Thyroid gland (tissue), 4 donors: ENCODE data around the gene CHGA. TPM values are rescaled to one million over a fixed set of nuclear protein-coding genes. Genes with fewer than 3 reads are reported as not detected.

Experiments
- DNase-seq, 2 donors: peaks; one replicate each; pipeline ENCODE4 v3.0.0-alpha.2; 2019
- H3K27ac ChIP-seq, 3 donors: fragments of 200-600 bp; sonication (generic); 1 replicate in 2 of 3; 2 replicates in 1 of 3; pipeline ENCODE4 v1.5.1; 2016 to 2019; ENCODE audit warnings: mild to moderate bottlenecking in 1 of 3, moderate library complexity in 1 of 3
- H3K27me3 ChIP-seq: fragments of 200-600 bp; sonication (generic); one replicate; pipeline ENCODE4 v1.5.1; 2019
- H3K36me3 ChIP-seq, 2 donors: fragments of 200-600 bp; sonication (generic); one replicate each; pipeline ENCODE4 v1.5.1; 2016 to 2019
- H3K4me1 ChIP-seq, 2 donors: fragments of 200-600 bp; sonication (generic); one replicate each; pipeline ENCODE4 v1.5.1; 2017 to 2019
- H3K4me3 ChIP-seq, 3 donors: fragments of 200-600 bp; sonication (generic); replicated peaks in 1 of 3; 1 replicate in 2 of 3; 2 replicates in 1 of 3; pipeline ENCODE4 v1.5.1; 2016; ENCODE audit warnings: mild to moderate bottlenecking in 1 of 3
- H3K9me3 ChIP-seq: fragments of 200-600 bp; sonication (generic); one replicate; pipeline ENCODE4 v1.5.1; 2017
- CTCF ChIP-seq, 6 experiments: fragments of 200-600 bp in 3 of 6; fragments of 450-650 bp in 3 of 6; sonication (generic) in 3 of 6; IDR thresholded peaks; one replicate each; pipeline ENCODE4 v1.5.1; 2016 to 2019; ENCODE audit warnings: antibody characterized with exemption in 6 of 6, mild to moderate bottlenecking in 2 of 6, inconsistent platforms in 1 of 6, moderate library complexity in 1 of 6
- POLR2A ChIP-seq, 2 donors: fragments of 450-650 bp; IDR thresholded peaks; one replicate each; pipeline ENCODE4 v1.6.1; 2017; ENCODE audit warnings: antibody characterized with exemption in 2 of 2, mild to moderate bottlenecking in 2 of 2, moderate library complexity in 1 of 2
- WGBS, 2 donors: methylation state at CpG; one replicate each; pipeline ENCODE4 v1.1.5; 2017; 5-methylcytosine and 5-hydroxymethylcytosine counted together
- intact Hi-C: fragments of 100-400 bp; cut with DNase I; formaldehyde crosslinking; loops from one replicate; pipeline ENCODE4 v1.15.1; 2023
- total RNA-seq, 4 donors: library from RNA; depleted of rRNA; stranded (reverse); fragments of >200 nt; gene quantifications; one replicate each; pipeline ENCODE4 v1.2.3, GENCODE V29; 2016

The CHGA gene
- total RNA-seq, 4 donors from 2014 or later: 0.54 to 9.6 (median 1.5) TPM

GRCh38 chr14:92946847-92947545 lies 24.0 kb downstream of the CHGA start:
- no peaks in the 10 kb centered on the region for H3K4me1 ChIP-seq
- DNase-seq: no peak
- peaks cover 5 to 11% of the 10 kb centered on the region in 2 donors for H3K36me3 ChIP-seq
- no peak for TF ChIP-seq POLR2A (IDR thresholded peaks at IDR 0.05)
- no peak for TF ChIP-seq CTCF (IDR thresholded peaks at IDR 0.05)
- H3K9me3 ChIP-seq: no peaks in the 10 kb centered on the region
- no peaks in the 10 kb centered on the region for H3K27me3 ChIP-seq
- H3K27ac ChIP-seq: no peak overlapping the region
- 93 to 96% methylated on average over 10 to 12 of the region's 12 CpGs for WGBS, 2 donors
- no peak overlapping the region for H3K4me3 ChIP-seq
- intact Hi-C loops: no loop called here

GRCh38 chr14:92948647-92949046 lies 25.7 kb downstream of the CHGA start:
- no peak overlapping the region for H3K4me3 ChIP-seq
- intact Hi-C loops: no loop called here
- 92 to 97% methylated on average over 22 of the region's 22 CpGs for WGBS, 2 donors
- no peak for DNase-seq
- no peaks in the 10 kb centered on the region for H3K27me3 ChIP-seq
- TF ChIP-seq POLR2A (IDR thresholded peaks at IDR 0.05) (no peak), CTCF (IDR thresholded peaks at IDR 0.05) (no peak)
- H3K9me3 ChIP-seq: no peaks in the 10 kb centered on the region
- no peak overlapping the region for H3K27ac ChIP-seq
- H3K4me1 ChIP-seq: no peaks in the 10 kb centered on the region
- H3K36me3 ChIP-seq: peaks cover 5 to 8% of the 10 kb centered on the region in 2 donors

- TF ChIP-seq CTCF (IDR thresholded peaks at IDR 0.05) (no peak), POLR2A (IDR thresholded peaks at IDR 0.05) (no peak)
- no peak overlapping the region for H3K27ac ChIP-seq
- 92 to 97% methylated on average over 22 to 24 of the region's 24 CpGs for WGBS, 2 donors
- no peaks in the 10 kb centered on the region for H3K4me1 ChIP-seq
- no peaks in the 10 kb centered on the region for H3K9me3 ChIP-seq
- intact Hi-C loops: loop anchor here (2.0 kb wide), 1 partner anchor 191 kb away; no protein-coding TSS in a partner anchor
- no peak overlapping the region for H3K4me3 ChIP-seq
- H3K27me3 ChIP-seq: no peaks in the 10 kb centered on the region
- H3K36me3 ChIP-seq: peaks cover 5 to 8% of the 10 kb centered on the region in 2 donors
- no peak for DNase-seq
Measured at GRCh38 chr14:92949496-92950192, 26.7 kb downstream of the CHGA start.

- intact Hi-C loops: loop anchor here (2.0 kb wide), 1 partner anchor 191 kb away; no protein-coding TSS in a partner anchor
Measured at GRCh38 chr14:92950193-92950540, 27.2 kb downstream of the CHGA start.

More at GRCh38 chr14:92950193-92950540, 27.2 kb downstream of the CHGA start:
- H3K27me3 ChIP-seq: no peaks in the 10 kb centered on the region
- H3K9me3 ChIP-seq: no peaks in the 10 kb centered on the region
- 88 to 95% methylated on average over 6 to 7 of the region's 7 CpGs for WGBS, 2 donors
- no peak for TF ChIP-seq POLR2A (IDR thresholded peaks at IDR 0.05)
- no peak for TF ChIP-seq CTCF (IDR thresholded peaks at IDR 0.05)
- no peak overlapping the region for H3K4me3 ChIP-seq
- no peak overlapping the region for H3K27ac ChIP-seq
- H3K4me1 ChIP-seq: no peaks in the 10 kb centered on the region
- DNase-seq: no peak
- H3K36me3 ChIP-seq: peaks cover 5 to 8% of the 10 kb centered on the region in 2 donors
